NK-92 (cell line): Measurements from ENCODE around the gene DPEP1.

ENCODE experiments used
- DNase-seq: peaks from one replicate; lab custom pipeline; 2025; ENCODE audit not compliant: unreplicated experiment; lab: John Stamatoyannopoulos, UW

The DPEP1 gene

GRCh38 chr16:89598199-89598598 is 15.2 kb upstream of the DPEP1 start:
- no peak for DNase-seq

DNA sequence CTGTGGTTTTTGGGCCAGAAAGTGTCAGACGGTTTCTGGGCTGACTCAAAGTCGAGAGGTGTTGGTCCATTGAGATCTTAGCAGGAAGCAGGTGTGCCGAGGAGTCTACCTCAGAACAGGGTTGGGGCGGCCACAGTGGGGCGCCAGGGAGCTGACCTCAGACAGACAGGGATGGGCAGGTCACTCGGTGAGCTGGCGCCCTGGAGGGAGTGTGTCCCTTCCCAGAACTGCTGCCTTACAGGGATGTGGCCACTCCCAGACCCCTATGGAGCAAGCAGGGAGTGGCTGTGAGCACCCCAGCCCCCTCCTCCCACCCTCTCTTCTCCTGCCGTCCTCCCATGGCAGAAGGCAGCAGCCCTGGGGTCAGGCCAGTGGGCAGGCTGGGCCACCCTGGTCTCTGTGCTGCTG is 14.0 kb upstream of the DPEP1 start:
- DNase-seq, result no peak

- DNase-seq, result no peak
These were observed 13.5 kb upstream of the DPEP1 start for GRCh38 chr16:89599902-89600301.

DNA sequence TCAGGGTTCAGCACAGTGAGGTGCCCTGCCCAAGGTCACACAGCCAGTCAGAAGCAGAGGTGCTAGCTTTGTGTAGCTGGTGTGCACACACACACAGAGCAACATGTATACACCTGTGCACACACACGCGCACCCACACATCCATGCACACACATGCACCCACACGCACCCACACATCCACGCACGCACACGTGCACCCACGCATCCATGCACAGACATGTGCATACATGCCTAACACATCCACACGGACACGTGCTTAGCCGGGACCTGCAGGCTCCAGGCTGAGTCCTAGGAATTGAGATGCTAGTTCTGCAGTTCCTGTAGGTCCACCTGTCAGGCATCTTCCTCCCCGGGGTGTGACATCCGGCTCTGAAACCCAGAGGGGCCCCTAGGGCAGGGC is 13.0 kb upstream of the DPEP1 start:
- no peak for DNase-seq

DNA sequence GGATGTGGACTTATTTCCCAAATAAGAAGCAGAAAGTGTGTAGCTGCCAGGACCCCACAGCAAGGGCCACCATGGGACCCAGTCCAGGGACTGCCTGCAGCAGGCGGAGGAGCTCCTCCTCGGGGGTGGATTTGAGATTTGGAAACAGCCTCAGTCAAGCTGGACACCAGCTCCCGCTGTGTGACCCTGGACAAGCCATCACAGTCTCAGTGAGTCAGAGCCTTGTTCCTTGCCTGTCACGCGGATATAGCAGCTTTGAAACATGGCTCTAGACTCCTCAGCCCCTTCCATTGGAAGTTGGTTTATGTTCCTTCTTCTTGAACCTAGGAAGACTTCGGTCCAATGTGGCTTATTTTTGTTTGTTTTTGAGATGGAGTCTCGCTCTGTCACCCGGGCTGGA is 12.5 kb upstream of the DPEP1 start:
- no peak for DNase-seq

DNA sequence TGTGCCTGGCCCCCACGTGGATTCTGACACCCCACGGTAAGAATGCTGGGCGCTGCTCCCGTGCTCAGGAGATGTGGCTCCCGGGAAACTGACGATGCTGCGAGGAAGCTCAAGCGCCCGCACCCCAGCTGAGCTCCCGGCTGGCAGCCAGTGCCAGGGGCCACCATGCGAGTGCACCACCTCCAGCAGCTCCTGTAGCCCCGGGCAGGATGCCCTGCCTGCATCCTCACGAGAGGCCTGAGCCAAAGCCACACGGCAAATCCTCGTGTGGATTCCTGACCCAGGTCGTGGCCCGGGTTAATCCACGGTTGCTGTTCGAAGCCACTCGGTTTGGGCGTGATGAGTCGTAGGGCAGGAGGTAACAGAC is 11.6 kb upstream of the DPEP1 start:
- DNase-seq, result no peak

GRCh38 chr16:89602273-89602951 is 11.0 kb upstream of the DPEP1 start:
- DNase-seq, result no peak

- DNase-seq, result no peak
These were observed 10.4 kb upstream of the DPEP1 start for GRCh38 chr16:89602952-89603590.

GRCh38 chr16:89604764-89605163 is 8.7 kb upstream of the DPEP1 start:
- DNase-seq, result no peak

GRCh38 chr16:89605186-89605970 is 8.1 kb upstream of the DPEP1 start:
- no peak for DNase-seq

GRCh38 chr16:89606006-89606405 is 7.4 kb upstream of the DPEP1 start:
- DNase-seq, result no peak

DNA sequence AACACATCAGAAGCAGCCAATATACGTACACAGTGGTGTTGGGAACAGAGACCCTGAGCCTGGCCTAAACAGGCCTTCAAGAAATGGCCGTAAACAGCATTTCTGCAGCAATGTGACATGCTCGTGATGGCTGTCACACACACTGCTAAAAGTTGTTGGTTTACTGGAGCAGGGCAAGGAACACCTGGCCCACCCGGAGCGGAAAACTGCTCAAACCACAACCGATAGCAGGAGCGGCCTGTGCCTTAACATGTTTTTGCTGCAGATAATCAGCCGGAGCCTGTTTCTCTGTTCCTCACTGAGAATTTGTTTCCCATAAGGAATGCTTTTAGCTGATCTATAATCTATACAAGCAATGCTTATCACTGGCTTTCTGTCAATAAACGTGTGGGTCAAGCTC is 6.0 kb upstream of the DPEP1 start:
- no peak for DNase-seq

DNA sequence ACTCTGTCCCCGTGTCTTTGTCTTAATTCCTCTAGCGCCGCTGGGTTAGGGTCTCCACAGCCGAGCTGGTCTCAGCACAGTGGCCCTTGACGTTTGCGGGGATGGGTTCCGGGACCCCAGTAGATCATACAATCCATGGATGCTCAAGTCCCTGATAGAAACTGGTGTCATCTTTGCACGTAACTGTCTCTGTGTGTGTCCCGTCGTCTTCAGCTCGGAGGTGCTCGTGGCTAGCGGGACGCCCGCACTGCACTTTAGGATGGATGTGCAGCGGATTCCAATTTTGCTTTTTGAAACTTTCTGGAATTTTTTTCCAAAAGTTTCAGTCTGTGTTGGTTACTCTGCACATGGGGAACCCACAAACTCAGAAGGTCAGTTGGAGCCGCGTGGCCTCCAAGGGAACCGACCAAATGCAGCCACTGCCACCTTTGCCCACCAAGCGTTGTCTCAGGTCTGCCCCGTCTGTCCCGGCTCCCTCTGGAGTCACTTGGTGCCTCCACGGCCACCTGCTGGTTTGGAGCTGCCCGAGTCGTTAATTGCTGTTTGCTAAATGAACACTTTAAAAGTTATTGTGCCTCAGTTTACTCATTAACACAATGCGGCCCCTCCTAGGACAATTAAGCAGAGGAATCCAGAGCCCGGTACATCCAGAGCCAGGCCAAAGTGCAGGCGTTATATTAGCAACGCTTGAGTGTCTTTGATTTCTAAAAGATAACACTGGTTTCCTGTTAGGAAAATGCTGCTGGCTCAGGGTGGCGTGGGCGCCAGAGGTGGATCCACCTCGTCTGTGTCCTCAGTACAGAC is 5.3 kb upstream of the DPEP1 start:
- DNase-seq, result no peak

GRCh38 chr16:89610108-89610453 is 3.4 kb upstream of the DPEP1 start:
- DNase-seq, result no peak

- no peak for DNase-seq
These were observed 851 bp upstream of the DPEP1 start for GRCh38 chr16:89612415-89613166.

GRCh38 chr16:89613954-89614459 is 565 bp downstream of the DPEP1 start:
- DNase-seq, result no peak

DNA sequence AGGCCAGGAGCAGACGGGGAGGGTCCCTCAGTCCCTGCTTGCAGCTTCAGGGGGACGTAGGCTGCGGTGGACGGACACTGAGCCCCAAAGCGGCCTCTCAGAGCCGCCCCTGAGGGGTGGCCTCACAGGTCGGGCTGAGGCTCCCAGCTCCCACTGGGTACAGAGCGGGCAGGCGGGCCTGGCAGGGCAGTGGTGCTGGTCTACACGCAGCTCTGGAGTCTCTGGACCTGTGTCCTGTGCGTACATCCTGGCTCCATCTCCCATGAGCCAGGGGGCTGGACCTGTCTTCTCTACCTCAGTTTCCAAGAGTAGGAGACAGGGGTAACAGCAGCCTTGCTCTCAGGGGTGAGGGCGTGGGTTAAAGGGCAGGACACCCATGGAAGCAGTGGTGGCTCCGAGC is 1.7 kb downstream of the DPEP1 start:
- DNase-seq, result no peak

GRCh38 chr16:89615596-89616090 is 2.2 kb downstream of the DPEP1 start:
- no peak for DNase-seq

DNA sequence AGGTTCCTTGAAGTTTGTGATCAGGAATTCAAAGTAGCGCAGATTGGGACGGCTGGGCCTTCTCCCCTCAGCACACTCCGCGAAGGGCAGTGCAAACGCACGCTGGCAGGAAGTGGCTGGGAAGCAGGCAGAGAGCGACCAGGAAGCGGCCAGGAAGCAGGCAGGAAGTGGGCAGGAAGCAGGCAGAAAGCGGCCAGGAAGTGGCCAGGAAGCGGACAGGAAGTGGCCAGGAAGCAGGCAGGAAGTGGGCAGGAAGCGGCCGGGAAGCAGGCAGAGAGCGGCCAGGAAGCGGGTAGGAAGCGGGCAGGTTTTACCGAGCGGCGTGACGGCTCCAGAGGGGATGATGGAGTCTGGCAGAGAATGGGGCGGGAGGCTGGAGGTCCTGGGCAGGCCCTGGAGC is 3.2 kb downstream of the DPEP1 start:
- DNase-seq, result no peak

DNA sequence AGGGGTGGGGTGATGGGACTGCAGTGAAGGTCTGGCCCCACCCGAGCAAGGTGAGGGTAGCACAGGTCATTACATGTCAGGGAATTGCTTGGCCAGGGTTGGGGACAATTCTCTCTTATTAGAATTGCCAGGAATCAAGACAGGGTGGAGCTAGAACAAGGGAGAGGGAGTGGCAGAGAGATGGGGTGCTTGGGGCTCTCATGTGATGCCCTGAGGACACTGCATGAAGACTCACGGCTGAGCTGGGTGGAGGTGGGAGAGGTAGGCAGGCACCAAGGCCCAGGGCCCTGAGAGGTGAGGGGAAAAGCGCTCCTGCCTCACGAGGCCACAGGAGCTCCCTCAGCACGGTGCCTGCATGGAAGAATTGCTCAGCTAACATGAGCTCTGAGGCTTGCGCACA is 3.6 kb downstream of the DPEP1 start:
- DNase-seq, result no peak
